Right atrium auricular region (tissue), 2 donors: ENCODE measurements around the gene TMEM154. TPM values are rescaled to one million over a fixed set of nuclear protein-coding genes. Genes with fewer than 3 reads are reported as not detected.

ENCODE experiments used
- DNase-seq: peaks from one replicate; pipeline ENCODE4 v3.0.0-alpha.2; 2019; ENCODE audit warnings: low spot score
- H3K27ac ChIP-seq, 2 donors: fragments of 200-600 bp; sonication (generic); 1 replicate in 1 of 2; 2 replicates in 1 of 2; pipeline ENCODE4 v1.5.1; 2016 to 2019
- H3K27me3 ChIP-seq, 2 donors: fragments of 200-600 bp; sonication (generic); one replicate each; pipeline versions ENCODE4 v1.5.1 to v1.6.0; 2017 to 2019
- H3K36me3 ChIP-seq: fragments of 200-600 bp; sonication (generic); one replicate; pipeline ENCODE4 v1.5.1; 2016
- H3K4me1 ChIP-seq, 2 donors: fragments of 200-600 bp; sonication (generic); one replicate each; pipeline versions ENCODE4 v1.5.1 to v1.6.0; 2017 to 2019
- H3K4me3 ChIP-seq, 2 donors: fragments of 200-600 bp; sonication (generic); 1 replicate in 1 of 2; 2 replicates in 1 of 2; pipeline ENCODE4 v1.5.1; 2017 to 2019; ENCODE audit warnings: mild to moderate bottlenecking in 1 of 2, moderate library complexity in 1 of 2
- H3K9me3 ChIP-seq, 2 donors: fragments of 200-600 bp; sonication (generic); one replicate each; pipeline ENCODE4 v1.5.1; 2019
- CTCF ChIP-seq, 2 donors: fragments of 200-600 bp; sonication (generic); IDR thresholded peaks; one replicate each; pipeline ENCODE4 v1.5.1; 2019; ENCODE audit warnings: antibody characterized with exemption in 2 of 2
- total RNA-seq, 2 donors: library from RNA; depleted of rRNA; stranded (reverse); fragments of >200 nt; gene quantifications; one replicate each; pipeline ENCODE4 v1.1.0, GENCODE V29; 2016

Gene TMEM154
- total RNA-seq, 2 donors from 2014 or later = 1.4 to 2.0 TPM

DNA sequence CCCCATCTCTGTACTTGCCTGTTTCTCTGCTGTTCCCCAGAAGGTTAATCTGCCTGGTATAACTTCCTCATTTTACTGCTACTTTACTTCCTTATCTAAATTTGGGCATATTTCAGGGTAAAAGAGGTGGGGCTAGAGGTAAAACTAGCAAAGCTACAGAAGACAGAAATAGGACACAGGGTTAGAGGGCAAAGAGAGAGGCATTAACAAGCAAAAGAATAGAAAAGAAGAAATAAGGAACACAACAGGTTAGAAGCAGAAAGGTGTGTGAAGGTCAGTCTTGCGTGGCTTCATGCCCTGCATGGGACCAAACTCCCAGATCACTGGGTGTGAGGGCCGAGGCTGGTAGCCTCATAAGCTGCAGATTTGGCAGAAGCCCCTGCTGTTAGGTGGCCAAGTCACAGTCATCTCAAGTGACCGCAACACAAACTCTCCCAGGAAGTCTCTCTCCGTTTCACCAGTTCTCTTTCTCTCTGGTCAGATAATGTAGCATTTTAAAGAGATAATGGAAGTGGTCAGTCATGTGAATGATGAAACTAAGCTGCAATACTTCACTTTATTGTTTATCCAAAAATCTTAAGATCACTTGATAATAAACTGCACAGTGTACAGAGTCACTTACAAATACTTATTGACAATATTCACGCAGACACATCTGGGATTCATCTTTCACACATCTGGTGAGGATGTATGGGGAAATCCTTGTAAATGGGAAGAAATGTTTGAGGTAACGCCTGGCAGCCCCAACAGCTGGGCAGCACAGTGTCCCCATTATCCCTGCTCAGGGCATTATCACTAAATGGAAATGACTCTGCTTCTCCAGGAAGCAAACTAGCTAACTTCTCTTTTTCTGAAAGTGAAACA is 16.4 kb downstream of the TMEM154 start:
- Histone ChIP-seq H3K36me3 (no peaks in the 10 kb centered on the region), H3K27ac (no peak overlapping the region), H3K4me1 (no peaks in the 10 kb centered on the region), H3K9me3 (peaks cover 0 to 11% of the 10 kb centered on the region in 2 donors), H3K27me3 (no peaks in the 10 kb centered on the region), H3K4me3 (no peak overlapping the region)
- DNase-seq = no peak
- no peak for TF ChIP-seq CTCF (IDR thresholded peaks at IDR 0.05)

GRCh38 chr4:152661649-152662048 is 18.1 kb downstream of the TMEM154 start:
- Histone ChIP-seq H3K27me3 (no peaks in the 10 kb centered on the region), H3K4me3 (no peak overlapping the region), H3K36me3 (no peaks in the 10 kb centered on the region), H3K4me1 (no peaks in the 10 kb centered on the region), H3K27ac (no peak overlapping the region), H3K9me3 (peaks cover 9 to 29% of the 10 kb centered on the region in 2 donors)
- TF ChIP-seq CTCF (IDR thresholded peaks at IDR 0.05) = no peak
- DNase-seq = no peak

- no peak for DNase-seq
- no peak for TF ChIP-seq CTCF (IDR thresholded peaks at IDR 0.05)
- no peaks in the 10 kb centered on the region for H3K27me3 ChIP-seq
- no peaks in the 10 kb centered on the region for H3K36me3 ChIP-seq
- H3K9me3 ChIP-seq = peaks cover 9 to 32% of the 10 kb centered on the region in 2 donors
- H3K4me1 ChIP-seq = no peaks in the 10 kb centered on the region
- no peak overlapping the region for H3K27ac ChIP-seq
- H3K4me3 ChIP-seq = no peak overlapping the region
Observed at GRCh38 chr4:152660526-152660925, 19.3 kb downstream of the TMEM154 start.

GRCh38 chr4:152659806-152660205 is 20.0 kb downstream of the TMEM154 start:
- no peak overlapping the region for H3K27ac ChIP-seq
- no peak for TF ChIP-seq CTCF (IDR thresholded peaks at IDR 0.05)
- no peaks in the 10 kb centered on the region for H3K36me3 ChIP-seq
- no peaks in the 10 kb centered on the region for H3K4me1 ChIP-seq
- no peak for DNase-seq
- peaks cover 9 to 32% of the 10 kb centered on the region in 2 donors for H3K9me3 ChIP-seq
- no peak overlapping the region for H3K4me3 ChIP-seq
- no peaks in the 10 kb centered on the region for H3K27me3 ChIP-seq

GRCh38 chr4:152657657-152658056 is 22.1 kb downstream of the TMEM154 start:
- Histone ChIP-seq H3K9me3 (peaks cover 9 to 32% of the 10 kb centered on the region in 2 donors), H3K27me3 (no peaks in the 10 kb centered on the region), H3K4me3 (no peak overlapping the region), H3K27ac (no peak overlapping the region), H3K4me1 (no peaks in the 10 kb centered on the region), H3K36me3 (no peaks in the 10 kb centered on the region)
- no peak for TF ChIP-seq CTCF (IDR thresholded peaks at IDR 0.05)
- DNase-seq = no peak
